Neural progenitor cell (in vitro differentiated cells): ENCODE results near the gene SRRM5. TPM values are rescaled to one million over a fixed set of nuclear protein-coding genes. Genes with fewer than 3 reads are reported as not detected.
A peak's percentile ranks its signal among the peaks of the same experiment; 100 is the strongest.
"Not testable (repeated sequence)": the region's sequence is repeated elsewhere in the genome, so short reads cannot be mapped to it uniquely, and the experiment has no call there.

Experiments used
- DNase-seq: peaks from one replicate; pipeline ENCODE4 v3.0.0-alpha.2; 2016; ENCODE audit warnings: low spot score
- H2AFZ ChIP-seq: fragments of 200-600 bp; sonication (generic); replicated peaks from 2 replicates; pipeline ENCODE4 v1.6.1; 2016; ENCODE audit warnings: antibody characterized with exemption
- H3F3A ChIP-seq: fragments of 200-600 bp; sonication (generic); 2 replicates; pipeline ENCODE4 v1.6.1; 2016; ENCODE audit warnings: antibody characterized with exemption, low read depth
- H3K27ac ChIP-seq: fragments of 200-600 bp; sonication (generic); 2 replicates; pipeline ENCODE4 v1.5.1; 2016; ENCODE audit warnings: mild to moderate bottlenecking
- H3K27me3 ChIP-seq: fragments of 200-600 bp; sonication (generic); 2 replicates; pipeline ENCODE4 v1.6.1; 2016; ENCODE audit warnings: mild to moderate bottlenecking, moderate library complexity
- H3K36me3 ChIP-seq: fragments of 200-600 bp; sonication (generic); 2 replicates; pipeline ENCODE4 v1.5.1; 2016
- H3K4me1 ChIP-seq: fragments of 200-600 bp; sonication (generic); 2 replicates; pipeline ENCODE4 v1.6.1; 2016; ENCODE audit warnings: mixed run types
- H3K4me2 ChIP-seq: fragments of 200-600 bp; sonication (generic); 2 replicates; pipeline ENCODE4 v1.6.1; 2016
- H3K4me3 ChIP-seq: fragments of 200-600 bp; sonication (generic); 2 replicates; pipeline ENCODE4 v1.5.1; 2016
- H3K79me2 ChIP-seq: fragments of 200-600 bp; sonication (generic); 2 replicates; pipeline ENCODE4 v1.6.1; 2016; ENCODE audit warnings: low read depth
- H3K9ac ChIP-seq: fragments of 200-600 bp; sonication (generic); 2 replicates; pipeline ENCODE4 v1.6.1; 2016
- H3K9me3 ChIP-seq: fragments of 200-600 bp; sonication (generic); 2 replicates; pipeline ENCODE4 v1.5.1; 2016; ENCODE audit warnings: low read depth
- H4K20me1 ChIP-seq: fragments of 200-600 bp; sonication (generic); 2 replicates; pipeline ENCODE4 v1.6.1; 2016; ENCODE audit warnings: low read depth
- H3K27ac Mint-ChIP-seq: 3 replicates; pipeline ENCODE4 v1.8.0; 2021; ENCODE audit warnings: mixed read lengths
- H3K27me3 Mint-ChIP-seq: 2 replicates; pipeline ENCODE4 v1.8.0; 2022; ENCODE audit warnings: low read depth, mild to moderate bottlenecking, inconsistent platforms, moderate library complexity, mixed read lengths; ENCODE audit not compliant: insufficient read depth
- H3K36me3 Mint-ChIP-seq: 3 replicates; pipeline ENCODE4 v1.8.0; 2021; ENCODE audit warnings: mixed read lengths
- H3K4me1 Mint-ChIP-seq: 3 replicates; pipeline ENCODE4 v1.8.0; 2021; ENCODE audit warnings: mixed read lengths
- H3K4me3 Mint-ChIP-seq: 3 replicates; pipeline ENCODE4 v1.8.0; 2021; ENCODE audit warnings: mild to moderate bottlenecking, moderate library complexity, mixed read lengths
- H3K9me3 Mint-ChIP-seq: 3 replicates; pipeline ENCODE4 v1.8.0; 2020; ENCODE audit warnings: mixed read lengths
- EZH2 ChIP-seq: fragments of 200-600 bp; sonication (generic); IDR thresholded peaks from 2 replicates; pipeline ENCODE4 v1.6.1; 2017; ENCODE audit warnings: antibody characterized with exemption, mild to moderate bottlenecking, moderate library complexity
- EZH2phosphoT487 ChIP-seq: fragments of 200-600 bp; sonication (generic); IDR thresholded peaks from 2 replicates; pipeline ENCODE4 v1.6.1; 2017; ENCODE audit warnings: antibody characterized with exemption
- total RNA-seq: library from RNA; depleted of rRNA; stranded (reverse); fragments of >200 nt; gene quantifications from 2 replicates; pipeline ENCODE4 v1.2.3, GENCODE V29; 2015; ENCODE audit warnings: low replicate concordance
- TF ChIP-seq, protein P1 (sequence below): fragments of 200-600 bp; sonication (generic); IDR thresholded peaks from 2 replicates; pipeline ENCODE4 v1.5.1; 2017; ENCODE audit warnings: antibody characterized with exemption, mild to moderate bottlenecking

The SRRM5 gene
- total RNA-seq, 1 donor from 2014 or later = not detected

DNA sequence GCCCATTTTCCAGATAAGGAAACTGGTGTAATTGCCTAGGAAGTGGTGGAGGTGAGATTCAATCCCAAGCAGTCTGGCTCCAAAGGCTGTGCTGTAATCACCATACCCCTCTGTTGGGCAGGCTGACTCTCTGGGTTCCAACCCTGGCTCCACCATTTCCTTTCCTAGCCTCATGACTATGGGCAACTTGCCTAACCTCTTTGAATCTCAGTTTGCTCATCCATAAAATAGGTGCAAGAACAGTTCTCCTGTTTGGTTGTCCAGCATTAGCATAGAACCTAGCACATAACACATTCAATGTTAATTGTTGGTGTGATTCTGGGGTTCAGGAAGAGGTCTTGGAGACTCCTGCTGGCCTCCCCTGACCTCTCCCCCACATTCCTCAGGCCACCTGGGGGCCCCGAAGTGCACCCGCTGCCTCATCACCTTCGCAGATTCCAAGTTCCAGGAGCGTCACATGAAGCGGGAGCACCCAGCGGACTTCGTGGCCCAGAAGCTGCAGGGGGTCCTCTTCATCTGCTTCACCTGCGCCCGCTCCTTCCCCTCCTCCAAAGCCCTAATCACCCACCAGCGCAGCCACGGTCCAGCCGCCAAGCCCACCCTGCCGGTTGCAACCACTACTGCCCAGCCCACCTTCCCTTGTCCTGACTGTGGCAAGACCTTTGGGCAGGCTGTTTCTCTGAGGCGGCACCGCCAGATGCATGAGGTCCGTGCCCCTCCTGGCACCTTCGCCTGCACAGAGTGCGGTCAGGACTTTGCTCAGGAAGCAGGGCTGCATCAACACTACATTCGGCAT is 13.2 kb upstream of the SRRM5 start:
- peaks cover 20% of the 10 kb centered on the region for H3K4me1 Mint-ChIP-seq
- TF ChIP-seq, protein P1, sequence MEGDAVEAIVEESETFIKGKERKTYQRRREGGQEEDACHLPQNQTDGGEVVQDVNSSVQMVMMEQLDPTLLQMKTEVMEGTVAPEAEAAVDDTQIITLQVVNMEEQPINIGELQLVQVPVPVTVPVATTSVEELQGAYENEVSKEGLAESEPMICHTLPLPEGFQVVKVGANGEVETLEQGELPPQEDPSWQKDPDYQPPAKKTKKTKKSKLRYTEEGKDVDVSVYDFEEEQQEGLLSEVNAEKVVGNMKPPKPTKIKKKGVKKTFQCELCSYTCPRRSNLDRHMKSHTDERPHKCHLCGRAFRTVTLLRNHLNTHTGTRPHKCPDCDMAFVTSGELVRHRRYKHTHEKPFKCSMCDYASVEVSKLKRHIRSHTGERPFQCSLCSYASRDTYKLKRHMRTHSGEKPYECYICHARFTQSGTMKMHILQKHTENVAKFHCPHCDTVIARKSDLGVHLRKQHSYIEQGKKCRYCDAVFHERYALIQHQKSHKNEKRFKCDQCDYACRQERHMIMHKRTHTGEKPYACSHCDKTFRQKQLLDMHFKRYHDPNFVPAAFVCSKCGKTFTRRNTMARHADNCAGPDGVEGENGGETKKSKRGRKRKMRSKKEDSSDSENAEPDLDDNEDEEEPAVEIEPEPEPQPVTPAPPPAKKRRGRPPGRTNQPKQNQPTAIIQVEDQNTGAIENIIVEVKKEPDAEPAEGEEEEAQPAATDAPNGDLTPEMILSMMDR = no peak
- TF ChIP-seq EZH2 (no peak), EZH2phosphoT487 (no peak)
- H3K9me3 Mint-ChIP-seq = no peaks in the 10 kb centered on the region
- peaks cover 8% of the 10 kb centered on the region for H3K27me3 Mint-ChIP-seq
- H3K27me3 ChIP-seq = no peaks in the 10 kb centered on the region
- no peak overlapping the region for H3K9ac ChIP-seq
- H3K36me3 Mint-ChIP-seq = peaks cover 3% of the 10 kb centered on the region
- no peak overlapping the region for H2AFZ ChIP-seq
- H3K4me1 ChIP-seq = no peaks in the 10 kb centered on the region
- peaks cover 10% of the 10 kb centered on the region for H4K20me1 ChIP-seq
- peak overlapping the region; percentile 93 for H3K4me3 Mint-ChIP-seq
- H3K27ac ChIP-seq = no peak overlapping the region
- no peaks in the 10 kb centered on the region for H3K9me3 ChIP-seq
- H3K27ac Mint-ChIP-seq = no peak overlapping the region
- no peaks in the 10 kb centered on the region for H3K36me3 ChIP-seq
- no peak for DNase-seq
- H3K4me3 ChIP-seq = no peak overlapping the region
- no peak overlapping the region for H3K4me2 ChIP-seq
- H3F3A ChIP-seq = peaks cover 25% of the 10 kb centered on the region
- peaks cover 40% of the 10 kb centered on the region for H3K79me2 ChIP-seq

DNA sequence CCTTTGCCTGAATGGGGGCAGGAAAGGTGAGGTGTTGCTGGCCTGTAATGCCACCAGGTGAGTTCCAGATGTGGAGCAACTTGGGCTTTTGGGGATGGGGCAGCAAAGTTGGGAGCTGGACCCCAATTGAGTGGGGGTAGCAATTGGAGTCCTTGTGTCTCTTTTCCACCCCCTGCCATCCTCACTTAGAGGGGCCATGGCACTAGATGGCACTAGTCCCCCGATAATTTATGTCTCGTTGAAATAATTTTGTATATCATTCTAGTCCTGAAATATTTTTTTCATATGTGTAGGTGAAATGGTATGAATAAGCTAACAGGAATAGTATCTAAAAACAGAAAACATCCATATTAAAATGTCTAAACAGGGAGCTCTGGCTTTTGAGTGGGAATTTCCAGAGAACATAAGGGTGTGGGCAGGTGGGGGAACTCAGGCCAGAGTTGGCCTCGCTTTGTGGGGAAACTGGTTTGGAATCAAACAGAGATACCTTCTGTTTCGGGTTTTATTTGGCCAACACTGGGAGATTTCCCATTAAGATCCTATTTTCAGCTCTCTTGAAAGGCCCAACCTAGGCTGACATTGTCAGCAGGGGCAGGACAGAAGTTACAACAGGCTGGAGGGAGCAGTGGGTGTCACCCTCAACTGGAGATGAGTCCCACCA is 12.1 kb upstream of the SRRM5 start:
- DNase-seq = no peak
- no peaks in the 10 kb centered on the region for H3K27me3 ChIP-seq
- peaks cover 25% of the 10 kb centered on the region for H3F3A ChIP-seq
- no peak overlapping the region for H3K27ac Mint-ChIP-seq
- no peaks in the 10 kb centered on the region for H3K4me1 ChIP-seq
- no peaks in the 10 kb centered on the region for H3K9me3 Mint-ChIP-seq
- H3K4me2 ChIP-seq = no peak overlapping the region
- H3K9ac ChIP-seq = no peak overlapping the region
- no peak overlapping the region for H2AFZ ChIP-seq
- H3K4me3 Mint-ChIP-seq = no peak overlapping the region
- H3K79me2 ChIP-seq = peaks cover 29% of the 10 kb centered on the region
- H3K36me3 Mint-ChIP-seq = peaks cover 1% of the 10 kb centered on the region
- H3K4me3 ChIP-seq = no peak overlapping the region
- no peaks in the 10 kb centered on the region for H3K36me3 ChIP-seq
- H3K4me1 Mint-ChIP-seq = peaks cover 17% of the 10 kb centered on the region
- H3K27ac ChIP-seq = no peak overlapping the region
- H3K27me3 Mint-ChIP-seq = peaks cover 7% of the 10 kb centered on the region
- TF ChIP-seq EZH2 (no peak), EZH2phosphoT487 (no peak)
- TF ChIP-seq, protein P1 = no peak
- no peaks in the 10 kb centered on the region for H3K9me3 ChIP-seq
- no peaks in the 10 kb centered on the region for H4K20me1 ChIP-seq

DNA sequence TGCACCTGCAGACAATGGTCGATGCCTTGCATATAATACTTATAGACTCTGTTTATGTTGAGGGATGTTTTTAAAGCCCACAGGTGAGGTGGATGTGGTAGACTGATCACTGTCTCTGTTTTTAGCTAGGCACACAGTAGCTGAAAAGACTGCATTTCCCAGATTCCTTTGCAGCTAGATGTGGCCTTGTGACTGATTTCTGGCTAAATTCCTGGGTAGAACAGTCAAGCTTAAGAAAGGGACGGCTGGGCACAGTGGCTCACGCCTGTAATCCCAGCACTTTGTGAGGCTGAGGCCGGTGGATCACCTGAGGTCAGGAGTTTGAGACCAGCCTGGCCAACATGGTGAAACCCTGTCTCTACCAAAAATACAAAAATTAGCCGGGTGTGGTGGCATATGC is 11.6 kb upstream of the SRRM5 start:
- H3K9ac ChIP-seq, H3K27me3 ChIP-seq, H3K4me1 ChIP-seq, H3K4me3 ChIP-seq, H2AFZ ChIP-seq, H3K27ac Mint-ChIP-seq, H3K4me2 ChIP-seq, DNase-seq, H3K9me3 ChIP-seq, H3K36me3 ChIP-seq, H3K36me3 Mint-ChIP-seq, H3K27me3 Mint-ChIP-seq, H3K9me3 Mint-ChIP-seq, H3K27ac ChIP-seq, H4K20me1 ChIP-seq, H3K4me3 Mint-ChIP-seq: not testable (repeated sequence)
- peaks cover 23% of the 10 kb centered on the region for H3K79me2 ChIP-seq
- H3K4me1 Mint-ChIP-seq = peaks cover 17% of the 10 kb centered on the region
- peaks cover 25% of the 10 kb centered on the region for H3F3A ChIP-seq
